ENCODE data around the gene GRIN1. TPM values are rescaled to one million over a fixed set of nuclear protein-coding genes. Genes with fewer than 3 reads are reported as not detected.
A peak's percentile ranks its signal among the peaks of the same experiment; 100 is the strongest.

The GRIN1 gene
- total and polyA plus RNA-seq, 2 of the 8 experiments (the other 6 are each of a cell fraction or from before 2014, with no cell fraction given) = 0.48 to 2.1 TPM

- peaks cover 0 to 14% of the 10 kb centered on the region in 2 experiments for H4K20me1 ChIP-seq (replicated peaks in 1 of 2; ENCODE audit: control insufficient read depth in 1 of 2, insufficient read depth in 2 of 2, low read length in 2 of 2)
- H2BK20ac ChIP-seq (ENCODE audit: low read length) = no peak overlapping the region
- no peaks in the 10 kb centered on the region; the same call in 1 of the 2 replicates for H3K79me1 ChIP-seq (ENCODE audit: low read depth, low read length)
- no peak overlapping the region for H2AFZ ChIP-seq (ENCODE audit: low read length)
- no peak overlapping the region for H2BK5ac ChIP-seq (ENCODE audit: low read depth, low read length)
- no peak overlapping the region for H3K23ac ChIP-seq (ENCODE audit: insufficient read length)
- 91% methylated on average over 42 of the region's 49 CpGs; no CpG with 5 or more reads in 1 of the 2 experiments for WGBS, 2 experiments (ENCODE audit: extremely low coverage in 1 of 2, insufficient coverage in 1 of 2, insufficient read length in 1 of 2, insufficient replicate concordance in 2 of 2, low coverage in 1 of 2, low lambda C conversion rate in 2 of 2, missing lambda C conversion rate in 1 of 2)
- no peak overlapping the region for H3K27ac ChIP-seq (ENCODE audit: low read depth, low read length)
- no peak overlapping the region for H4K5ac ChIP-seq (ENCODE audit: insufficient read length, low read depth, low read length)
- no peaks in the 10 kb centered on the region for H3K79me2 ChIP-seq (ENCODE audit: control insufficient read depth in 1 of 2, insufficient read depth in 2 of 2, low read length in 2 of 2)
- H2BK15ac ChIP-seq (ENCODE audit: low read length) = no peak overlapping the region
- no peak overlapping the region for H3K4me2 ChIP-seq (ENCODE audit: insufficient read depth in 1 of 2, low read depth in 2 of 2, low read length in 2 of 2)
- no peak overlapping the region for H3K4me3 ChIP-seq (ENCODE audit: extremely low read depth in 1 of 4, insufficient read depth in 2 of 4, low read depth in 3 of 4, low read length in 4 of 4)
- ChIA-PET CTCF (ENCODE audit: partially characterized antibody) (interaction anchor here (0.5 to 4.0 kb wide), 20 partner anchors 9 to 188 kb away, joined by 3 to 31 read pairs (median 4); partner anchors contain the start of genes ANAPC2, CYSRT1, RNF208 and RNF224), POLR2A (ENCODE audit: partially characterized antibody) (interaction anchor here (0.9 to 69.9 kb wide), 10 partner anchors 6 to 84 kb away, joined by 3 to 1462 read pairs (median 6); partner anchors contain the start of genes ANAPC2, CYSRT1, NDOR1 and NELFB)
- no peak for FAIRE-seq
- peaks cover 0 to 6% (median 4%) of the 10 kb centered on the region in 4 experiments; a peak in 5 of 7 replicates for H3K4me1 ChIP-seq (replicated peaks in 1 of 4; ENCODE audit: control insufficient read depth in 3 of 4, insufficient read depth in 4 of 4, low read length in 3 of 4)
- H2AK5ac ChIP-seq (ENCODE audit: low read depth, low read length) = no peak overlapping the region
- no peaks in the 10 kb centered on the region for H3K9me3 ChIP-seq (ENCODE audit: insufficient read depth in 2 of 2, low read depth in 1 of 2, low read length in 1 of 2)
- peaks cover 0 to 22% (median 9%) of the 10 kb centered on the region in 4 experiments; a peak in 7 of 8 replicates for H3K36me3 ChIP-seq (ENCODE audit: control insufficient read depth in 2 of 4, insufficient read depth in 4 of 4, low read length in 3 of 4)
- H3K56ac ChIP-seq (replicated peaks; ENCODE audit: insufficient read length, low read depth, low read length) = no peak overlapping the region
- H4K91ac ChIP-seq (replicated peaks; ENCODE audit: insufficient read length, low read length) = no peak overlapping the region
- no peak overlapping the region for H3K14ac ChIP-seq (ENCODE audit: insufficient read length)
- H3K23me2 ChIP-seq (ENCODE audit: low read depth, low read length) = no peaks in the 10 kb centered on the region
- no peak overlapping the region for H2BK120ac ChIP-seq (replicated peaks; ENCODE audit: low read depth, low read length)
- no peak overlapping the region for H3K9ac ChIP-seq (replicated peaks in 1 of 4; ENCODE audit: extremely low read depth in 1 of 4, low read depth in 3 of 4, low read length in 3 of 4)
- no peaks in the 10 kb centered on the region for H3K27me3 ChIP-seq (replicated peaks in 1 of 4; ENCODE audit: control insufficient read depth in 3 of 4, extremely low read depth in 1 of 4, insufficient read depth in 3 of 4, low read length in 3 of 4)
- no peak overlapping the region for H3K4ac ChIP-seq (replicated peaks; ENCODE audit: insufficient read length, low read depth, low read length)
- no peak overlapping the region for H4K8ac ChIP-seq (ENCODE audit: extremely low read depth, insufficient read depth, low read length)
- no peak overlapping the region for H2BK12ac ChIP-seq (ENCODE audit: low read depth, low read length)
- TF ChIP-seq CTCF (IDR thresholded peaks at IDR 0.05; ENCODE audit: control extremely low read depth in 1 of 3, insufficient read depth in 1 of 3, low read depth in 1 of 3, low read length in 3 of 3) (peak in 2 of 3 experiments; percentile 44 to 61; a peak in 2 of 4 replicates), MAX (IDR thresholded peaks at IDR 0.05) (0 out of 2 replicates have a peak, but pooled peaks have one; percentile 29), RAD21 (IDR thresholded peaks at IDR 0.05 in 1 of 2, conservative IDR thresholded peaks at IDR 0.05 in 1 of 2; ENCODE audit: low read depth in 2 of 2, low read length in 2 of 2) (peak; percentile 36 to 51; a peak in 3 of 4 replicates), BACH1 (IDR thresholded peaks at IDR 0.05; ENCODE audit: low read length) (no peak)
- DNase-seq (ENCODE audit: low read depth in 1 of 2, low spot score in 2 of 2) = no peak
- H3K18ac ChIP-seq (ENCODE audit: extremely low read depth, low read length) = no peak overlapping the region
Measured at GRCh38 chr9:137213160-137214060, 74.5 kb downstream of the GRIN1 start.

Data from H1 (cell line).